Transverse colon (tissue), 4 donors: ENCODE measurements around the gene SCAMP4.

Source experiments
- CTCF ChIP-seq, 5 experiments: fragments of 200-600 bp in 3 of 5; fragments of 450-650 bp in 2 of 5; sonication (generic) in 3 of 5; IDR thresholded peaks; 1 replicate in 2 of 5; 2 replicates in 3 of 5; pipeline ENCODE4 v1.5.1; 2016 to 2017; ENCODE audit warnings: antibody characterized with exemption in 5 of 5, inconsistent platforms in 3 of 5, mild to moderate bottlenecking in 2 of 5, moderate library complexity in 1 of 5
- EP300 ChIP-seq: sonication (generic); formaldehyde crosslinking; IDR thresholded peaks from one replicate; pipeline ENCODE4 v1.6.1; 2017; ENCODE audit warnings: antibody characterized with exemption, low read depth
- POLR2A ChIP-seq: fragments of 450-650 bp; IDR thresholded peaks from one replicate; pipeline ENCODE4 v1.6.1; 2016; ENCODE audit warnings: antibody characterized with exemption, mild to moderate bottlenecking, moderate library complexity
- POLR2AphosphoS5 ChIP-seq, 3 donors: sonication (generic); formaldehyde crosslinking; IDR thresholded peaks; one replicate each; pipeline ENCODE4 v1.6.1; 2016; ENCODE audit warnings: antibody characterized with exemption in 3 of 3

- TF ChIP-seq POLR2A (no peak), CTCF (IDR thresholded peaks at IDR 0.05) (no peak), POLR2AphosphoS5 (IDR thresholded peaks at IDR 0.05) (no peak), EP300 (no peak)
Measured at GRCh38 chr19:1952635-1953034, 47.4 kb downstream of the SCAMP4 start.
